Fibroblast of mammary gland (primary cell): ENCODE data around the gene TRIM54.

Experiments used
- DNase-seq: peaks from one replicate; pipeline ENCODE4 v3.0.0-alpha.2; 2010; ENCODE audit warnings: low read depth
- H3K4me3 ChIP-seq: 2 replicates; pipeline ENCODE4 v1.5.1; 2011; ENCODE audit warnings: low read depth, mild to moderate bottlenecking, low read length, moderate library complexity; ENCODE audit not compliant: control insufficient read depth
- CTCF ChIP-seq: conservative IDR thresholded peaks from 2 replicates; pipeline ENCODE4 v1.5.1; 2011; ENCODE audit warnings: low read depth, low read length, inconsistent platforms; ENCODE audit not compliant: control insufficient read depth, insufficient read depth

The TRIM54 gene

GRCh38 chr2:27249159-27249890 lies 32.9 kb upstream of the TRIM54 start:
- no peak for DNase-seq
- no peak for TF ChIP-seq CTCF
- no peak overlapping the region for H3K4me3 ChIP-seq

GRCh38 chr2:27249891-27250651 lies 32.2 kb upstream of the TRIM54 start:
- peak; percentile 65 for TF ChIP-seq CTCF
- peak; percentile 40 for DNase-seq
- H3K4me3 ChIP-seq: no peak overlapping the region

- H3K4me3 ChIP-seq: no peak overlapping the region
- TF ChIP-seq CTCF: no peak
- DNase-seq: no peak
Observed at GRCh38 chr2:27250652-27251379, 31.4 kb upstream of the TRIM54 start.

GRCh38 chr2:27251766-27252165 lies 30.5 kb upstream of the TRIM54 start:
- DNase-seq: no peak
- TF ChIP-seq CTCF: no peak
- H3K4me3 ChIP-seq: no peak overlapping the region

- no peak overlapping the region for H3K4me3 ChIP-seq
- no peak for DNase-seq
- no peak for TF ChIP-seq CTCF
Observed at GRCh38 chr2:27255187-27255586, 27.0 kb upstream of the TRIM54 start.

GRCh38 chr2:27255660-27256059 lies 26.6 kb upstream of the TRIM54 start:
- DNase-seq: peak; percentile 55
- no peak overlapping the region for H3K4me3 ChIP-seq
- TF ChIP-seq CTCF: no peak
